Measurements from ENCODE around the gene VSX2. TPM values are rescaled to one million over a fixed set of nuclear protein-coding genes. Genes with fewer than 3 reads are reported as not detected.

Gene VSX2
- total RNA-seq, 1 donor from 2014 or later, result not detected

Small RNA genes lying within 50 kb of the gene (small RNA-seq; reads per million reads assigned to genes)
- gene AC006349.1, result not detected

Other genes starting within 250 kb of the VSX2 start
- 5.2 TPM for gene ENTPD5, start 220.2 kb upstream of the VSX2 start, total RNA-seq
- 2.1 TPM for gene BBOF1, start 220.1 kb upstream of the VSX2 start, total RNA-seq
- gene ALDH6A1, start 155.0 kb upstream of the VSX2 start, total RNA-seq, result 24.0 TPM
- 11.5 TPM for gene LIN52, start 154.5 kb upstream of the VSX2 start, total RNA-seq
- gene ABCD4, start 63.5 kb downstream of the VSX2 start, total RNA-seq, result 28.7 TPM
- gene VRTN, start 109.0 kb downstream of the VSX2 start, total RNA-seq, result not detected
- gene SYNDIG1L, start 186.8 kb downstream of the VSX2 start, total RNA-seq, result under 0.01 TPM

All from skeletal muscle tissue (tissue), 2 donors.